Adipocyte (in vitro differentiated cells): Measurements from ENCODE around the gene NCOA4.
"Not testable (repeated sequence)": the region's sequence is repeated elsewhere in the genome, so short reads cannot be mapped to it uniquely, and the experiment has no call there.

Source experiments
- DNase-seq: peaks from one replicate; pipeline ENCODE4 v3.0.0-alpha.2; 2015; ENCODE audit warnings: low read depth
- H3K27me3 ChIP-seq: replicated peaks from 2 replicates; pipeline ENCODE4 v1.7.0; 2013; ENCODE audit warnings: mild to moderate bottlenecking, low read length, moderate library complexity; ENCODE audit not compliant: control insufficient read depth, insufficient read depth
- H3K36me3 ChIP-seq: 2 replicates; pipeline ENCODE4 v1.7.0; 2013; ENCODE audit warnings: low read length, mild to moderate bottlenecking, moderate library complexity; ENCODE audit not compliant: control insufficient read depth, insufficient read depth, severe bottlenecking
- H3K4me1 ChIP-seq: 2 replicates; pipeline ENCODE4 v1.7.0; 2013; ENCODE audit warnings: mild to moderate bottlenecking, low read length, moderate library complexity; ENCODE audit not compliant: control insufficient read depth, insufficient read depth
- H3K4me3 ChIP-seq: 2 replicates; pipeline ENCODE4 v1.7.0; 2013; ENCODE audit warnings: mild to moderate bottlenecking, low read length, moderate library complexity
- H3K9ac ChIP-seq: 2 replicates; pipeline ENCODE4 v1.7.0; 2013; ENCODE audit warnings: mild to moderate bottlenecking, low read length, moderate library complexity
- H3K9me3 ChIP-seq: 2 replicates; pipeline ENCODE4 v1.7.0; 2013; ENCODE audit warnings: mild to moderate bottlenecking, low read length, moderate library complexity; ENCODE audit not compliant: control insufficient read depth

The NCOA4 gene

DNA sequence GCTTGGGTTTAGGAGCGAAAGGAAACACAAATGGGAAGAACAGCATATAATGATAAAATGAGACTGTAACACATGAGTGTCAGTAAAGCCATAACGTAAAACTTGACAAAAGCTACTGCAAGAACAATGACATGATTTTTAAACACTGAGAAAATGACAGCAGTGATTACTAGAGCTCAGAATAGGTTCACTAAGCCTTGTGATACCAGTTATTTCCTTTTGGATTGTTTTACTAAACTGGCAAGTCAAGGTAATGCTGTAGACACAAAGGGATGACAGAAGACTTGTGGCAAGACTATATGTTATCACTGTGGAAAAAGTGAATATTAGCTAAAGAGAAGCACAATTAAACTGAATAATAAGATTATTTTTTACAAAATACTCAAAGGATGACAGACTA is 12.7 kb downstream of the NCOA4 start:
- Histone ChIP-seq H3K9ac (peak overlapping the region; percentile 48), H3K27me3 (no peaks in the 10 kb centered on the region), H3K4me1 (peaks cover 90% of the 10 kb centered on the region), H3K4me3 (no peak overlapping the region), H3K36me3 (peaks cover 49% of the 10 kb centered on the region), H3K9me3 (no peaks in the 10 kb centered on the region)
- DNase-seq = no peak

DNA sequence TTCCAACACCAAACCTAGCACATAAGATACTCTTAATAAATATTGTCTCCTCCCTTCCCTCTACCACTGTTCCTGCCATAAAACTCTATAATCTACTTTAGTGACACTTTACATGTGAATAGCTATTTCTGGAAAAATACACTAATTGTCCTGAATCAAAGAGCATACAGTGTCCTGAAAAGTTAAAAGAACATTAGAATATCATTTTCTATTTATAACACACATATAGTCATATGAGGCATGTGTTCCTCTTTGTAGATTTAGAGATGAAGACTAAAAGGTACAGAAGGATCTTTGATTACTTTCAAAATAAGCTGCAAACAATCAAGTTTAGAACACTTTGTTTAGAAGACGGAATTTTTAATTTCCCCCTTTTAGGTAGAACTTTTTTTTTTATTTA is 13.6 kb downstream of the NCOA4 start:
- DNase-seq = no peak
- Histone ChIP-seq H3K9me3 (no peaks in the 10 kb centered on the region), H3K27me3 (no peaks in the 10 kb centered on the region), H3K4me3 (peak overlapping the region; percentile 24), H3K36me3 (peaks cover 58% of the 10 kb centered on the region), H3K9ac (no peak overlapping the region), H3K4me1 (peaks cover 84% of the 10 kb centered on the region)

DNA sequence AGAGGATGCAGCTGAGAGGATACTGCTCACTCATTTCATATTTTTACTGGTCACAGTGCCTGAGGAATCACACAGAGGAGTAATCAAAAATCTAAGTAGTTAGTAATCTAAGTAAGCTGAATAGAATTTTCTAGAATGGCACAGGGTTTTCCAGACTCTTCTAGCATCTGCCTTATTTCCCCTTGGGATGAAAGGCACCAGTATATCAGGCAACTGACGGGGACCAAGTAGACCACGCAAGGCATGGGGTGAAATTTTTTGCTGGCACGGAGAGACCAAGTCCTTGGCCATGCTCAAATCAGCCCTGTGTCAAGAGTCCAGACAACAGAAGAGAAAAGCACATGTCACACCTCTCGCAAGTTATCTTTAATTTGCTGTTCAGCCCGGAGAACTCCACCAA is 14.2 kb downstream of the NCOA4 start:
- Histone ChIP-seq H3K9me3 (no peaks in the 10 kb centered on the region), H3K36me3 (peaks cover 64% of the 10 kb centered on the region), H3K27me3 (no peaks in the 10 kb centered on the region), H3K4me1 (peaks cover 80% of the 10 kb centered on the region), H3K9ac (no peak overlapping the region), H3K4me3 (no peak overlapping the region)
- no peak for DNase-seq

DNA sequence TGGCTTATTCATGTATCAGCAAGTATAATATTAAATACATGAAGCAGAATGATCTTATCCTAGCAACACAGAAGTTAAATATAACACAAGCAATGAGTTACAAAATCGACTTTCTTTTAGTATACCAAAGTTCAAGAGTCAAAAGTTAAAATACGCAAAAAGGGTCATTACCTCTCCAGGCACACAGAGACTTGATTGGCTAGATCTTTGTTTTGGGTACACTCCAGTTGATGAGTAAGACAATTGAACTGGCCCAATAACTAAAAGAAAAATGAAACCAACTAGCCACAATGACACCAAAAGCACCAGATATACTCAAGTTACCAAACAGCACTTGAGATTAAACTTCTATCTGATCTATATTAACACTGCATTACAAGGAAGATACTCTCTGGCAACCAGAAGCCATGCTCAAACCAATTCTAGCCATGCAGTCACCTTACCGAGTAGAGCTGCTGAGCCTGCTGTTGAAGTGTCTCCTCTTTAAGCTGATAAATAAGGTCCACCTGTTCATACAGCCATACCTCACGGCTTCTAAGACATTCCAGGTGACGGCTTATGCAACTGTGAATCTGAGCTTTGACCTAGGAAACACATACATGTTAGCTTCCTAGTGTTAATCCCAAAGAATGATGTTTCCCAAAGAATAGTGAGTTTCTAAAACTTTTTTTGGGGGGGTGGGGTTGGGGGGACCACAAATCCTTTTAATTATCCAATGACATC is 15.6 kb downstream of the NCOA4 start:
- no peaks in the 10 kb centered on the region for H3K9me3 ChIP-seq
- no peak for DNase-seq
- peak overlapping the region; percentile 63 for H3K4me3 ChIP-seq
- H3K4me1 ChIP-seq = peaks cover 66% of the 10 kb centered on the region
- no peaks in the 10 kb centered on the region for H3K27me3 ChIP-seq
- peak overlapping the region; percentile 9 for H3K9ac ChIP-seq
- H3K36me3 ChIP-seq = peaks cover 74% of the 10 kb centered on the region

DNA sequence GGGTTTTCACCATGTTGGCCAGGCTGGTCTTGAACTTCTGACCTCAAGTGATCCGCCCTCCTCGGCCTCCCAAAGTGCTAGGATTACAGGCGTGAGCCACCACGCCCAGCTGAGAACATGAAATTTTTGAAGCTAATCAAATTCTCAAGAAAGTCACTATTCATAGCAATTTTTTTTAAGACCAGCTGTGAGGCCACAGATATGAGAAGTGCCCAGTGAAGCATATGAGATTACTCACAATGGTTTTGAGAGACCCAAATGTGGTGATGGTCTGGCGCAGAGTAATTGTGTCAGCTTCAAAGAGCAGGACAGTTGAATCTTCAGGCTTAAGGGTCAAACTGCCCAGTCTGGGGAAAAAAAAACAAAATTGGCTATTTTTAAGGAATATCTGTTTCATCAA is 16.2 kb downstream of the NCOA4 start:
- H3K36me3 ChIP-seq = peaks cover 81% of the 10 kb centered on the region
- H3K4me1 ChIP-seq = peaks cover 60% of the 10 kb centered on the region
- no peaks in the 10 kb centered on the region for H3K27me3 ChIP-seq
- no peak for DNase-seq
- no peaks in the 10 kb centered on the region for H3K9me3 ChIP-seq
- H3K9ac ChIP-seq = no peak overlapping the region
- peak overlapping the region; percentile 63 for H3K4me3 ChIP-seq

DNA sequence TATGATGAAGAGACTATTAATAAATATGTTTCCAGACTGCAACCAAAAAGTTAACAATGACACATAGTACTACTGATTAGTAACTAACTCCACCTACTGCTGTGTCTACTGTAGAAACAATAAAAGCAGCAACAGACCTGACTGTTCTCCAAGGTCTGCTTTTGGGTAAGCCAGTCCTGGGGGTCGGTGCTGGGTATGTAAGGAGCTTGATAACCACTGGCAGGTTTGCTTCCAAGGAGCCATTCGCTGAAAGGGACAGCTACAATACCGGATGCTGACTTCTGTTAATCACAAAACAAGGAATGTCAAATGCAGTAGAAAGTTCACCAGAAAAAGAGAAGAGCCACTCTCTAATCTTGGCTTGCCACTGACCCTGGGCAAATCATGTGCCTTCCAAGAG is 17.7 kb downstream of the NCOA4 start:
- Histone ChIP-seq H3K4me3 (no peak overlapping the region), H3K36me3 (peaks cover 95% of the 10 kb centered on the region), H3K4me1 (peaks cover 45% of the 10 kb centered on the region), H3K27me3 (no peaks in the 10 kb centered on the region), H3K9me3 (no peaks in the 10 kb centered on the region), H3K9ac (no peak overlapping the region)
- no peak for DNase-seq

DNA sequence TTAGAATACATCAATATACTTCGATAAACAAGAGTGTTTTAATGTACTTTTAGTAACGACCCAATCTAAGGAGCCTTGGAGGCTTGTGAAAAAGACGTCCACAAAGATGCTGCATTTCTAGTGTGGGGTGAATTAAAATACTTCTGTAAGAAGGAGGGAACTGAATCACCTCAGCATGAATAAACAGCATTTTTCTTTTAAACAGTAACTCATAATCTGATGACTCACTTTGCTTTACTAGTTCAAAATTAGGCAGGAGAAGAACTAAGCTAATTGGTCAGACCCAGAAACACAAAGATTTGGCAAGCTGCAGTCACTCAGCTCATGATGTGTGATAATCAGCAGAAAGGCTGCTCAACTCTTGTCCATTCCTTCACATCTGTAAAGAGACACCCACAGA is 24.2 kb downstream of the NCOA4 start:
- no peak overlapping the region for H3K9ac ChIP-seq
- no peaks in the 10 kb centered on the region for H3K27me3 ChIP-seq
- H3K9me3 ChIP-seq = no peaks in the 10 kb centered on the region
- peaks cover 94% of the 10 kb centered on the region for H3K36me3 ChIP-seq
- H3K4me1 ChIP-seq = peaks cover 24% of the 10 kb centered on the region
- peak; percentile 61 for DNase-seq
- no peak overlapping the region for H3K4me3 ChIP-seq

DNA sequence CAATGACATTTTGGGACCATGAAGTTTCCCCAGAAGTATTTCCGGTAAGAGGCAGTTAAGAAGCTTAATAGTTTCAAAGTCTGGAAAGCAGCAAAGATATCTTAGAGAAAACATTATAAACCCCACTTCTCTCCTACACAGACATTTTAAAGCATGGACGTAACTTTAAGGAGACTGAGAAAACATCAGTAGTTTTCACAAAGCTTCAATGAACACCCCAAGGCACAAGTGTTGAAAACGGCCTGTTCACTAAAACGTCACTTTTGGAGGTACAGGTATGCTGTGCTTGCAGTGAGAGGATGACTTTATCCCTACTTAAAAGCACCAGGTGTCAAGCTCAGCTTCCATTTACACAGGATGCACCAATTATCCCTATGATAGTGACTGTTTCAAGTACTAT is 25.0 kb downstream of the NCOA4 start:
- no peaks in the 10 kb centered on the region for H3K9me3 ChIP-seq

DNA sequence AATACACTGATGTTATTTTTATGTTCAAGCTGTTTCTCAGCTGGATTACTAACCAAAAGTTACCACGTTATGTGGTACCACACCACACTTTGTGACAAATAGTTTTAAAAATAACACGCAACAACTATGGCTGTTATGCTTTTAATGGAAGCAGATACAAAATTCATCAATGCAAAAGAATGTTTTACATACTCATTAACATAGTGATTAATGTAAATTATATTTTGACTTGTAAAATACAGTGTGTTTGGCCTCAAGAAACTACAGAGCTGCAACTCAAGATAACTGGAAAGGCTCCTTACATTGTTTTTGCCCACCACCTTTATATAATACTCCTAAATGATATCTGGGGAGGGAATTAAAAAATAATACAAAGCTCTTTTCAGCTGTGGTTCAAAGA is 25.5 kb downstream of the NCOA4 start:
- Histone ChIP-seq H3K27me3 (no peaks in the 10 kb centered on the region), H3K36me3 (peaks cover 93% of the 10 kb centered on the region), H3K9ac (no peak overlapping the region), H3K4me3 (no peak overlapping the region), H3K4me1 (peaks cover 24% of the 10 kb centered on the region), H3K9me3 (no peaks in the 10 kb centered on the region)
- DNase-seq = no peak

More for the DNA sequence above, 25.0 kb downstream of the NCOA4 start:
- Histone ChIP-seq H3K27me3 (no peaks in the 10 kb centered on the region), H3K4me1 (peaks cover 24% of the 10 kb centered on the region), H3K4me3 (no peak overlapping the region), H3K36me3 (peaks cover 94% of the 10 kb centered on the region), H3K9ac (no peak overlapping the region)
- DNase-seq = no peak

DNA sequence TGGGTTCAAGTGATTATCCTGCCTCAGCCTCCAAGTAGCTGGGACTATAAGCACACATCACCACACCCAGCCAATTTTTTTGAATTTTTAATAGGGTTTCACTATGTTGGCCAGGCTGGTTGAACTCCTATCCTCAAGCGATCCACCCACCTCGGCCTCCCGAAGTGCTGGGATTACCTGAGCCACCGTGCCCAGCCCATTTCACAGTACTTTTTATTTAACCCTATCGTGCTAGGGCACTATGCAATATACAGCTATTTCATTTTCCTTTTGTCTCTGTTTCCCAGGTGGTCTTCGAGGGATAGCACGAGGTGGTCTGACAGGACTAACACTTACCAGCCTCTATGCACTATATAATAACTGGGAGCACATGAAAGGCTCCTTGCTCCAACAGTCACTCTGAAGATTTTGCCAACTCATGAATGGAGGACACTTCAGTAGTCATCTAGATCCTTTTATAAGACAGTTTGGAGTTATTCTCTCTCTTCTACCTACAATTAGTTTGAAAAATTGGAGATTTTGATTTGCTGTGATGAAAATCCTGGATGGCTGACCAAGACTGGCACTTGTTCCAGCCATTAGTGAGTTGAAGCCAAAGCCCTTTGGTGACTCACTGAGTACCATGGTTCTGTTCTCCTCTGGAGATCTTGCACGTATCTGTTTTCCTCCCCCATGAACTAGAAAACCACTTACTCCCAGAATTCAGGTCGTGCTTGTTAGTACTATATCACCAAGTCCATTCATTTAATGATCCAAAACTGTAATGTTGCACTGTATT is 27.3 kb downstream of the NCOA4 start:
- no peaks in the 10 kb centered on the region for H3K9me3 ChIP-seq
- H3K4me3 ChIP-seq = no peak overlapping the region
- no peak overlapping the region for H3K9ac ChIP-seq
- peaks cover 86% of the 10 kb centered on the region for H3K36me3 ChIP-seq
- DNase-seq = no peak
- H3K27me3 ChIP-seq = no peaks in the 10 kb centered on the region
- H3K4me1 ChIP-seq = peaks cover 24% of the 10 kb centered on the region

DNA sequence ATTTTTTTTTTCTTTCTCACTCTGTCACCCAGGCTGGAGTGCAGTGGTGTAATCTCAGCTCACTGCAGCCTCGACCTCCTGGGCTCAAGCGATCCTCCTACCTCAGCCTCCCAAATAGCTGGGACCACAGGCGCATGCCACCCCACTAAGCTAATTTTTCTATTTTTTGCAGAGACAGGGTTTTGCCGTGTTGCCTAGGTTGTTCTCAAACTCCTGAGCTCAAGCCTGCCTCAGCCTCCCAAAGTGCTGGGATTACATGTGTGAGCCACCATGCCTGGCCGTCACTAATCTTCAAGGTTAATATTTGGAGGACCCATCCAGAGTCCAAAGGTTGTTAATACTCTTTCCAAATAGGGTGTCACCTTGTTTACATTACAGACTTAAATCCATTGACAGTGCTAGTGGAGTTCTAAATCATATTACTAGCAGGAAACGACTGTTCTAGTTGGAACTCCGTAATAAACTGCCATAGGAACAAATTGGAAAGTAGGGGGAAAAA is 28.2 kb downstream of the NCOA4 start:
- H3K9ac ChIP-seq, DNase-seq, H3K27me3 ChIP-seq, H3K4me3 ChIP-seq, H3K9me3 ChIP-seq: not testable (repeated sequence)
- Histone ChIP-seq H3K4me1 (peaks cover 23% of the 10 kb centered on the region), H3K36me3 (peaks cover 84% of the 10 kb centered on the region)
